HepG2 (cell line): ENCODE data around the gene PPP1R13L.

Experiments
- ELF1 ChIP-seq: sonication (generic); formaldehyde crosslinking; IDR thresholded peaks from 2 replicates; pipeline ENCODE4 v1.4.0; 2020; ENCODE audit warnings: missing genetic modification reagents
- HMG20B ChIP-seq: conservative IDR thresholded peaks from 2 replicates; pipeline ENCODE4 v1.6.1; 2016; ENCODE audit warnings: missing genetic modification reagents, missing compliant biosample characterization
- HNF4G ChIP-seq, 2 experiments: sonication (generic) in 1 of 2; formaldehyde crosslinking in 1 of 2; IDR thresholded peaks; 2 replicates each; pipeline versions ENCODE4 v1.4.0 to v1.6.1; 2011 to 2020; ENCODE audit warnings: borderline replicate concordance in 2 of 2, low read depth in 2 of 2, mild to moderate bottlenecking in 2 of 2, low read length in 1 of 2, missing genetic modification reagents in 1 of 2, moderate library complexity in 1 of 2
- HNRNPK ChIP-seq: fragments of 200-400 bp; formaldehyde crosslinking; IDR thresholded peaks from 2 replicates; pipeline ENCODE4 v1.6.1; 2018; ENCODE audit warnings: low read length, low read depth, moderate library complexity, mild to moderate bottlenecking; ENCODE audit not compliant: poor library complexity, severe bottlenecking
- MBD4 ChIP-seq: IDR thresholded peaks from 2 replicates; pipeline ENCODE4 v1.6.1; 2012; ENCODE audit warnings: low read length, inconsistent platforms, borderline replicate concordance
- TBX2 ChIP-seq: sonication (generic); formaldehyde crosslinking; IDR thresholded peaks from 2 replicates; pipeline ENCODE4 v1.5.0; 2020; ENCODE audit warnings: missing genetic modification reagents, mild to moderate bottlenecking, borderline replicate concordance
- ZNF235 ChIP-seq: sonication (generic); formaldehyde crosslinking; IDR thresholded peaks from 2 replicates; pipeline ENCODE4 v1.8.1; 2023; ENCODE audit warnings: mild to moderate bottlenecking, missing genetic modification reagents, borderline replicate concordance
- ZNF672 ChIP-seq: sonication (generic); formaldehyde crosslinking; IDR thresholded peaks from 2 replicates; pipeline ENCODE4 v1.8.1; 2022; ENCODE audit warnings: missing genetic modification reagents
- TF ChIP-seq, protein P1 (sequence below), 2 experiments: fragments of 450-650 bp in 1 of 2; sonication (generic) in 1 of 2; formaldehyde crosslinking in 1 of 2; IDR thresholded peaks; 2 replicates each; pipeline versions ENCODE4 v1.6.1 to v1.8.0; 2016 to 2022; ENCODE audit warnings: antibody characterized with exemption in 1 of 2, mild to moderate bottlenecking in 1 of 2, missing genetic modification reagents in 1 of 2

DNA sequence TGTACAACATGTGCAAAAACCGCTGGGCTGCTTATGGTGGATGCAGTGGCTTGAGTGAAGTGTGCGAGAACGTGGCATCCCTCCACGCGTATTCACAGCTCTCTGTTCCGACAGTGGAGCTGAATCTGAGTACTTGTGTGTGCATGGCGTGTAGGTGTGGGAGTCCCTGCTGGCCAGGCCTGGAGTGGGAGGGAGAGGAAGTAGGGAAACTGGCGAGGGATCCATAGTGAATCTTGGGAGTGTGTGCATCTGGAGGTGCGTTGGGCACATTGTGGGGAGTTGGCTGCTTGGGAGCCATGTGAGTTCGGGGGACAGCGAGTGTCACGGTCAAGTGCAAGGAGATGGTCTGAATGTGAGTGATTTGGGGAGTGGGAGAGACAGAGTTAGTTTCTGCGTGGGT lies 62.0 kb downstream of the PPP1R13L start:
- TF ChIP-seq ELF1 (no peak), HNF4G (IDR thresholded peaks at IDR 0.05; ENCODE audit: borderline replicate concordance, low read depth, low read length) (no peak), HNF4G (CRISPR knock-in tag; IDR thresholded peaks at IDR 0.05; ENCODE audit: borderline replicate concordance, low read depth) (no peak), MBD4 (no peak), HNRNPK (no peak), HMG20B (no peak), ZNF672 (CRISPR knock-in tag) (no peak), ZNF235 (no peak), TBX2 (CRISPR knock-in tag) (no peak)
- TF ChIP-seq, protein P1, sequence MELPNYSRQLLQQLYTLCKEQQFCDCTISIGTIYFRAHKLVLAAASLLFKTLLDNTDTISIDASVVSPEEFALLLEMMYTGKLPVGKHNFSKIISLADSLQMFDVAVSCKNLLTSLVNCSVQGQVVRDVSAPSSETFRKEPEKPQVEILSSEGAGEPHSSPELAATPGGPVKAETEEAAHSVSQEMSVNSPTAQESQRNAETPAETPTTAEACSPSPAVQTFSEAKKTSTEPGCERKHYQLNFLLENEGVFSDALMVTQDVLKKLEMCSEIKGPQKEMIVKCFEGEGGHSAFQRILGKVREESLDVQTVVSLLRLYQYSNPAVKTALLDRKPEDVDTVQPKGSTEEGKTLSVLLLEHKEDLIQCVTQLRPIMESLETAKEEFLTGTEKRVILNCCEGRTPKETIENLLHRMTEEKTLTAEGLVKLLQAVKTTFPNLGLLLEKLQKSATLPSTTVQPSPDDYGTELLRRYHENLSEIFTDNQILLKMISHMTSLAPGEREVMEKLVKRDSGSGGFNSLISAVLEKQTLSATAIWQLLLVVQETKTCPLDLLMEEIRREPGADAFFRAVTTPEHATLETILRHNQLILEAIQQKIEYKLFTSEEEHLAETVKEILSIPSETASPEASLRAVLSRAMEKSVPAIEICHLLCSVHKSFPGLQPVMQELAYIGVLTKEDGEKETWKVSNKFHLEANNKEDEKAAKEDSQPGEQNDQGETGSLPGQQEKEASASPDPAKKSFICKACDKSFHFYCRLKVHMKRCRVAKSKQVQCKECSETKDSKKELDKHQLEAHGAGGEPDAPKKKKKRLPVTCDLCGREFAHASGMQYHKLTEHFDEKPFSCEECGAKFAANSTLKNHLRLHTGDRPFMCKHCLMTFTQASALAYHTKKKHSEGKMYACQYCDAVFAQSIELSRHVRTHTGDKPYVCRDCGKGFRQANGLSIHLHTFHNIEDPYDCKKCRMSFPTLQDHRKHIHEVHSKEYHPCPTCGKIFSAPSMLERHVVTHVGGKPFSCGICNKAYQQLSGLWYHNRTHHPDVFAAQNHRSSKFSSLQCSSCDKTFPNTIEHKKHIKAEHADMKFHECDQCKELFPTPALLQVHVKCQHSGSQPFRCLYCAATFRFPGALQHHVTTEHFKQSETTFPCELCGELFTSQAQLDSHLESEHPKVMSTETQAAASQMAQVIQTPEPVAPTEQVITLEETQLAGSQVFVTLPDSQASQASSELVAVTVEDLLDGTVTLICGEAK (IDR thresholded peaks at IDR 0.05): no peak
- TF ChIP-seq, protein P1 (CRISPR knock-in tag; IDR thresholded peaks at IDR 0.05): no peak
